Activated CD8-positive, alpha-beta memory T cell treated with anti-CD3 and anti-CD28 coated beads for 1 hour (primary cell): ENCODE measurements around the gene ADAR.

ENCODE experiments used
- DNase-seq, 2 donors: peaks; one replicate each; pipeline ENCODE4 v3.0.0-alpha.2; 2020; ENCODE audit warnings: low read depth in 1 of 2; ENCODE audit errors: extremely low read depth in 1 of 2

Gene ADAR

GRCh38 chr1:154586641-154587040 is 21.3 kb downstream of the ADAR start:
- no peak for DNase-seq

DNA sequence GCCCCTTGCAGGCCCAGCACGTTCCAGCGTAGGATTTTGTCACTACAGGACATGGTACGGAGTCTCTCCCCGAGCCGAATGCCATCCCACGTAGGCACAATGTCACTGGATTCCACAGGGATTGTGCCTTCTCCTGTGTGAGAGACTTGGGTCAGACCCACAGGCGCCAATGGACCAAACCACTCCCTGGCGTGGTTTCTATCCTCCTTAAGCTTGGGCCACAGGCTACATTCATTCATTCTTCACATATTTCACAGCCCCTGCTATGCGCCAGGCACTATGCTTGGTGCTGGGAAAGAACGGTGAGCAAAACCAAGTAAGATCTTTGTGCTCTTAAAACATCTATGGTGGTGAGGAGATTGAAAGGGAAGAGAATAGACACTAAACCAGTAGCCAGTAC is 21.8 kb downstream of the ADAR start:
- no peak for DNase-seq

GRCh38 chr1:154584267-154584994 is 23.6 kb downstream of the ADAR start:
- DNase-seq = no peak

- no peak for DNase-seq
Measured at GRCh38 chr1:154583773-154584172, 24.2 kb downstream of the ADAR start.

DNA sequence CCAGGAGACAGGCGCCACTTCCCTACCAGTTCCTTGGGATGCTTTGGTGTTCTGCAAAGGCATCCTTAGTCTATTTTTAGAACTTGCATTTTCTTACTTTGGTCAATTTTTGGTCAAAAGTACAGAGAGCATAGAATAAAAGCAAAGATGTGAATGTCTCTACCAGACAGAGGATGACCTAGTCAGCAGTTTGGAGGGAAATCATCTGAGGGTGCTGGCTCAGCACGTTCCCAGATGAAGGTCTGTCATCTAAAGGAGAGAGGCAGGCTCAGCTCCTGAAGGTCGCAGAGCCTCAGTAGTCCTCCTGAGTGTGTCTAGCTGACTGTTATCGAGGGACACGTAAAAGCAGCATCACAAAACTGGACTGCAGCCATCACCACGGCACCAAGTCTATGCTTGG is 25.1 kb downstream of the ADAR start:
- no peak for DNase-seq

- no peak for DNase-seq
Measured at GRCh38 chr1:154581766-154582165, 26.2 kb downstream of the ADAR start.

DNA sequence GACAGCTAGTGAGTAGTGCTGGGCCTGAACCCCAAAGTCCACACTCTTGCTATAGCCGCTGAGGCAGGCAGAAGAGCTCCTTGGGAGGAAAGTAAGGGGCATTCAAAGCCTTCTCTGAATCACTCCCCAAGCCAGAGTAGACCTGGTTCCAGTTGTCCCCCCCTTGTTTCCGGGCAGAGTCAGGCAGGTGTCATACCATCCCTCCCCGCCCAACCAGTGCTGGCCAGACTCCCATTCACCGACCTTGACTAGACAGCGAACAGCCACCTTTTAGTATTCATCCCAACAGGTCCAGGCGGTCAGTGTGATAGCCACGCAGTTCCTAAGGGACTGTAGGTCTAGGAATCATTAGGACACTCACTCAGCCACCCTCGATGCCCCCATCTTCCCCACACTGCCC is 28.6 kb downstream of the ADAR start:
- no peak for DNase-seq

GRCh38 chr1:154578058-154578418 is 29.9 kb downstream of the ADAR start:
- DNase-seq = no peak

GRCh38 chr1:154577346-154578057 is 30.5 kb downstream of the ADAR start:
- DNase-seq = no peak

DNA sequence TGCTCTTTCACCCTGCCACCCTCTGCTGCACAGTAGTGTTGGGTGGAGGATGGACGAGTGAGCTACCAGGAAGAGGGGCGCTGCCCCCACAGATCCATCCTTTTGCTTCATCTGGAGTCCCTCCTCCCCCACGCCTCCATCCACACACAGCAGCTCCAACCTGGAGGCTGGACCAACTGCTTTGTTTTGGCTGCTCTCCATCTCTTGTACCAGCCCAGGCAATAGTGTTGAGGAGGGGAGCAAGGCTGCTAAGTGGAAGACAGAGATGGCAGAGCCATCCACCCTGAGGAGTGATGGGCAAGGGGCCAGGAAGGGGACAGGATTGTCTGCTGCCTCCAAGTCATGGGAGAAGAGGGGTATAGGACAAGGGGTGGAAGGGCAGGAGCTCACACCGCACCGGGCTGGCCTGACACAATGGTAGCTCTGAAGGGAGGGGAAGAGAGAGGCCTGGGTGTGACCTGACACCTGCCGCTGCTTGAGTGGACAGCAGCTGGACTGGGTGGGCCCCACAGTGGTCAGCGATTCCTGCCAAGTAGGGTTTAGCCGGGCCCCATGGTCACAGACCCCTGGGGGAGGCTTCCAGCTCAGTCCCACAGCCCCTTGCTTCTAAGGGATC is 31.9 kb downstream of the ADAR start:
- DNase-seq = no peak

- DNase-seq = no peak
Measured at GRCh38 chr1:154575147-154575927, 32.6 kb downstream of the ADAR start.

GRCh38 chr1:154574716-154575115 is 33.3 kb downstream of the ADAR start:
- DNase-seq = no peak

- DNase-seq = no peak
Measured at GRCh38 chr1:154573168-154573510, 34.8 kb downstream of the ADAR start.

DNA sequence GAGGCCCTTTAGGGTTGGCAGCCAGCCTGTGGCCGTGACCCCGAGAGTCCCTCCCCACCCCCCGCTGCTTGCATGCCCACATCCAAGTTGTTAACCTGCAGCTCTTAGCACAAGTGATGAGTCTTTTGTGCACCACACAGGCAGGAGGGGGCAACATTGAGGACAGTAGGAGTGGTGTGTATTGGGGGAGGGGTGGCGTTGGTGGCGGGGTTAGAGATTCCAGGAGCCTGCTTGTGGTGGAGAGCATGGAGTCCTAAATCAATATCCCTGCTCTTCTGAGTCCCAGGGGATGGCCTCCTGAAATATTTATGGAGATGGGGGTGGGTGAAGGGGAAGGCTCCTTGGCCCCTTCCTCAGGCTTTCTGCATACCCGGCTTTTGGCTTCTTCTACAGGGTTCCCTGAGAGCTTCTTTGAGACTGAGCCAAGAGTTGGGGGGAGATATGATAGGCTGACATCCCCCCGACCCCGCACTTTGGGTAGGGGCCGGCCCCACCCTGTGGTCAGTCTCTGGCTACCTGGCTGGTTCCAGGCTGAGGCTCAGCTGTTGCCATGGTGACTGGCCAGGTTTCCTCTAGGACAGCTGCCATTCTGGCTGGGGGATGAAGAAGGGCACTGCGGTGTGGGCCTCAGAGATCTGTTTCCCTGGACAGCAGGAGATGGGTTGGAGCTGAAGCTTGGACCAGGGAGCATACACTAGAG is 35.4 kb downstream of the ADAR start:
- no peak for DNase-seq

DNA sequence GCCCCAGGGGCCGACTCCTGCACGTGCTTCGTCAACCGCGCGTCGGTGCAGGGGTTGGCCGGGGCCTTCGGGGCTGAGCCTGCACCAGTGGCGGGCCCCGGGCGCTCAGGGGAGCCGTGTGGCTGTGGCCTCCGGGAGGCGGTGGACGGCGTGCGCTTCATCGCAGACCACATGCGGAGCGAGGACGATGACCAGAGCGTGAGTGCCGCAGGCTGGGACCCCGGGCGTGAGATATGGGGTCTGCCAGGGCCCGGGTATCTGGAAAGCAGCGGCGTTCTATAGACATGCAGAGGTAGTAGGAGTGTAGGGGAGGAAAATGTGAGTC is 36.1 kb downstream of the ADAR start:
- no peak for DNase-seq

GRCh38 chr1:154571244-154571963 is 36.6 kb downstream of the ADAR start:
- no peak for DNase-seq

DNA sequence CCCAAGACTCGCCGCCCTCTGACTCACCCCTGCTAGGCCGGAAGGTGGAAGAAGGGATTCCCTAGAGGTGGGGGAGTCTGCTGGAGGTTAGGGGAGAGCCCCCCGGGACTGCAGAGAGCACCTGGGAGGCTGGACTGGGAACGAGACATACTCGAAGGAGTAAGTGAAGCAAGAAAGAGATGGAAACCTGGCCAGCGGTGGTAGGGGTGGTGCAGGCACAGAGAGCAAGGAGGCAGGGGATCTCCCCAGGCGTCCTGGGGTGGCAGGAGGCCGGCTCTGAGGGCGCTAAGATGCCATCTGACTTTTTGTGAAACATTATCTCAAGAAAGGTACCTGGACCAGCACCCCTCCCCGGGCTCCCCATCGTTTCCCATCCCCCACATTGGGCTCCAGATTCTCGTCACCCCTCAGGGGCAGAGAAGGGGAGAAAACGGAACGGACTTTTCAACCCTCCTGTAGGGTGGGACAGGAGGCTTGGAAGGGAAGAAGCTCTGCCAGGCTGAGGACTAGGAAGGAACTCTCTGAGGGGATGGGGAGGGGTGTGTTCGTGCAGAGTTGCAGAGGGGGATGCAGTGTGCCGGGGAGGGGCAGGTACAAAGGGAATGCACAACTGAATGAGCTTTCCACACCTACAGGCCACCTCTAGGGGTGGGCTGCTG is 39.7 kb downstream of the ADAR start:
- no peak for DNase-seq

DNA sequence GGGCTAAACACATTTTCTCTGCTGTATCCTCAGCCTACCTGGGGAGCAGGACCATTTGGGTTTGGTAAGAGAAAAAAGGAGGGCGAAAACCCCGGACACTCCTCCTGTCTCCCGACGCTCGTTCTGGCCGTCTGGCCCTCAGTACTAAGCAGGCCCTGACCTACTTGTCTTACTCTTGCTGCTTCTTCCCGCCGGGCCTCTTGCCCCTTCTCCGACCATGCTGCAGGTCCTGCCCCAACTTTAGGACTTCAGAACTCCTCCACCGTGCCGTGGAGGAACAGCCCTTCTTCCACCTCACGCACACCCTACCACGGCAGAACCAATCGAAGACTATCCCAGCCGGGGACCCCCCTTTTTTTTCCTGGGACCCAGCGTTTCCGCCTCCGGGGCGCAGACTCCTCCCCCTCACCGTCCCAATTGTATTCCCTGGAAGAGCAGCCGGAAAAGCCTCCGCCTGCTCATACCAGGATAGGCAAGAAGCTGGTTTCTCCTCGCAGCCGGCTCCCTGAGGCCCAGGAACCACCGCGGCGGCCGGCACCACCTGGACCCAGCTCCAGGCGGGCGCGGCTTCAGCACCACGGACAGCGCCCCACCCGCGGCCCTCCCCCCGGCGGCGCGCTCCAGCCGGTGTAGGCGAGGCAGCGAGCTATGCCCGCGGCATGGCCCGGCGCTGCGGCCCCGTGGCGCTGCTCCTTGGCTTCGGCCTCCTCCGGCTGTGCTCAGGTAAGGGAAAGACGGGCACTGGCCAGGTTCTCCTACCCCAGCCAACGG is 40.4 kb downstream of the ADAR start, which contains the start of gene CHRNB2:
CHRNB2 (plus strand) TSS at position 393 of the 771 bp plus-strand sequence; CDS start at position 660, 267 bp downstream.
- peak; percentile 20 to 63 for DNase-seq

- DNase-seq = no peak
Measured at GRCh38 chr1:154565876-154566275, 42.1 kb downstream of the ADAR start.
